HepG2 (cell line): Measurements from ENCODE around the gene CEP164. TPM values are rescaled to one million over a fixed set of nuclear protein-coding genes. Genes with fewer than 3 reads are reported as not detected.

ENCODE experiments used
- ATAC-seq: fragments of 200-7000 bp; cut with Tn5 transposase; 3 replicates; pipeline ENCODE4 v1.9.1; 2020; ENCODE audit warnings: mild to moderate bottlenecking, moderate library complexity
- BruUV-seq: library from RNA; stranded (reverse); fragments of 400-500 nt; replicated peaks from 2 replicates; lab custom pipeline; 2021; lab: Mats Ljungman, UMichigan
- CTCF ChIA-PET: fragments of 300-600 bp; formaldehyde crosslinking; extraction: SDS; loops from one replicate; lab custom pipeline; 2021; ENCODE audit warnings: low total read pairs, inconsistent platforms, low intra/inter-chr PET ratio; lab: Yijun Ruan, JAX
- POLR2A ChIA-PET: fragments of 350-600 bp; sonication (Branson Sonifier 250); formaldehyde crosslinking; loops from one replicate; lab custom pipeline; 2020; ENCODE audit warnings: antibody characterized with exemption, inconsistent platforms; lab: Yijun Ruan, JAX
- DNase-seq: peaks from one replicate; pipeline ENCODE4 v3.0.0-alpha.2; 2015; ENCODE audit warnings: low spot score
- FAIRE-seq: peaks from 3 replicates; lab custom pipeline; 2011; peaks lifted over from hg19 to GRCh38; lab: Jason Lieb, UNC
- H2AFZ ChIP-seq: one replicate; pipeline ENCODE4 v1.6.1; 2011; ENCODE audit warnings: low read length, inconsistent platforms
- H3K27ac ChIP-seq: fragments of 300-600 bp; 3 replicates; pipeline ENCODE4 v1.8.0; 2011; ENCODE audit warnings: mixed run types, mild to moderate bottlenecking, mixed read lengths, low read length, inconsistent platforms; ENCODE audit not compliant: insufficient read depth; ENCODE audit errors: extremely low read length
- H3K27me3 ChIP-seq, 2 experiments: fragments of 200-600 bp in 1 of 2; 2 replicates in 1 of 2; 3 replicates in 1 of 2; pipeline versions ENCODE4 v1.6.0 to v1.8.0; 2011; ENCODE audit warnings: low read length in 2 of 2, mild to moderate bottlenecking in 2 of 2, moderate library complexity in 2 of 2, inconsistent platforms in 1 of 2; ENCODE audit not compliant: insufficient read depth in 2 of 2, control insufficient read depth in 1 of 2
- H3K36me3 ChIP-seq, 2 experiments: fragments of 200-600 bp in 1 of 2; replicated peaks in 1 of 2; 2 replicates in 1 of 2; 3 replicates in 1 of 2; pipeline versions ENCODE4 v1.5.1 to v1.8.0; 2011; ENCODE audit warnings: low read length in 2 of 2, inconsistent platforms in 1 of 2; ENCODE audit not compliant: insufficient read depth in 2 of 2, control insufficient read depth in 1 of 2
- H3K4me1 ChIP-seq: 2 replicates; pipeline ENCODE4 v1.5.1; 2012; ENCODE audit warnings: low read length, inconsistent platforms; ENCODE audit not compliant: insufficient read depth
- H3K4me2 ChIP-seq: 2 replicates; pipeline ENCODE4 v1.6.0; 2011; ENCODE audit warnings: low read depth, low read length, inconsistent platforms
- H3K4me3 ChIP-seq, 3 experiments: fragments of 200-600 bp in 1 of 3; sonication (generic), shearing (Covaris generic) in 1 of 3; replicated peaks in 1 of 3; 2 replicates each; pipeline ENCODE4 v1.5.1; 2011 to 2016; ENCODE audit warnings: low read length in 3 of 3, inconsistent platforms in 2 of 3, low read depth in 2 of 3, mild to moderate bottlenecking in 2 of 3, control low read depth in 1 of 3, mixed read lengths in 1 of 3; ENCODE audit not compliant: insufficient read depth in 1 of 3
- H3K79me2 ChIP-seq: one replicate; pipeline ENCODE4 v1.6.1; 2011; ENCODE audit warnings: low read length, inconsistent platforms; ENCODE audit not compliant: insufficient read depth
- H3K9ac ChIP-seq: 2 replicates; pipeline ENCODE4 v1.6.0; 2011; ENCODE audit warnings: mild to moderate bottlenecking, low read depth, low read length, inconsistent platforms; ENCODE audit not compliant: insufficient read depth
- H3K9me3 ChIP-seq: 2 replicates; pipeline ENCODE4 v1.5.1; 2012; ENCODE audit warnings: mild to moderate bottlenecking, low read length
- H4K20me1 ChIP-seq: 2 replicates; pipeline ENCODE4 v1.6.0; 2011; ENCODE audit warnings: inconsistent platforms, mild to moderate bottlenecking, low read length, moderate library complexity; ENCODE audit not compliant: insufficient read depth
- CC2D1A ChIP-seq: sonication (generic); formaldehyde crosslinking; IDR thresholded peaks from 2 replicates; pipeline ENCODE4 v1.8.1; 2023; ENCODE audit warnings: mild to moderate bottlenecking, missing genetic modification reagents
- CEBPG ChIP-seq: IDR thresholded peaks from 2 replicates; pipeline ENCODE4 v1.6.1; 2016
- HDAC6 ChIP-seq: fragments of 200-600 bp; sonication (generic); IDR thresholded peaks from 2 replicates; pipeline ENCODE4 v1.7.0; 2017; ENCODE audit warnings: mild to moderate bottlenecking, antibody characterized with exemption, low read length, low read depth
- HNF1A ChIP-seq, 2 experiments: sonication (generic) in 1 of 2; formaldehyde crosslinking in 1 of 2; IDR thresholded peaks; 2 replicates each; pipeline versions ENCODE4 v1.4.0 to v1.6.1; 2016 to 2020; ENCODE audit warnings: borderline replicate concordance in 1 of 2, low read depth in 1 of 2, mild to moderate bottlenecking in 1 of 2, missing genetic modification reagents in 1 of 2
- HNF1B ChIP-seq: sonication (generic); formaldehyde crosslinking; IDR thresholded peaks from 2 replicates; pipeline ENCODE4 v1.5.1; 2020; ENCODE audit warnings: mild to moderate bottlenecking, moderate library complexity, missing genetic modification reagents
- MAFF ChIP-seq: IDR thresholded peaks from 2 replicates; pipeline ENCODE4 v1.6.1; 2011; ENCODE audit warnings: low read depth, low read length, improper control_type of control experiment
- MAFK ChIP-seq, 2 experiments: IDR thresholded peaks in 1 of 2; conservative IDR thresholded peaks in 1 of 2; 2 replicates each; pipeline ENCODE4 v1.6.1; 2011; ENCODE audit warnings: improper control_type of control experiment in 2 of 2, low read length in 2 of 2
- MTF1 ChIP-seq: sonication (generic); formaldehyde crosslinking; IDR thresholded peaks from 2 replicates; pipeline ENCODE4 v1.5.0; 2020; ENCODE audit warnings: missing genetic modification reagents
- SMC3 ChIP-seq: IDR thresholded peaks from 2 replicates; pipeline ENCODE4 v1.6.1; 2011; ENCODE audit warnings: low read length, improper control_type of control experiment
- XRCC5 ChIP-seq: fragments of 200-400 bp; formaldehyde crosslinking; optimal IDR thresholded peaks from 2 replicates; pipeline ENCODE3; 2017; ENCODE audit warnings: mild to moderate bottlenecking, low read length
- ZNF567 ChIP-seq: sonication (generic); formaldehyde crosslinking; IDR thresholded peaks from 2 replicates; pipeline ENCODE4 v1.8.1; 2023; ENCODE audit warnings: mild to moderate bottlenecking, missing genetic modification reagents, borderline replicate concordance
- WGBS: methylation state at CpG from one replicate; pipeline ENCODE4 v1.1.6; 2017; ENCODE audit warnings: low lambda C conversion rate; 5-methylcytosine and 5-hydroxymethylcytosine counted together
- in situ Hi-C: cut with HindIII; loops from 2 replicates; pipeline ENCODE4 v1.10.0; 2017; ENCODE audit warnings: low pct_unique_long_range_greater_than_20kb; ENCODE audit not compliant: extremely low pct_ligation_motif_present
- intact Hi-C: fragments of 100-400 bp; cut with micrococcal nuclease; formaldehyde crosslinking; loops from one replicate; pipeline ENCODE4 v1.10.0; 2022; ENCODE audit not compliant: unreplicated experiment
- polyA plus RNA-seq, 8 experiments: library from polyadenylated mRNA; depleted of rRNA in 3 of 8; stranded (reverse) in 7 of 8; unstranded in 1 of 8; fragments of >200 nt; fragmentation: Illumina TruSeq in 4 of 8; extraction: Trizol in 4 of 8; gene quantifications; 2 replicates each; pipeline versions ENCODE4 v1.2.1 to v1.2.3, GENCODE V29; 2011 to 2016; ENCODE audit warnings: low read depth in 4 of 8, missing spikeins in 1 of 8, mixed read lengths in 1 of 8; ENCODE audit not compliant: insufficient read depth in 1 of 8
- total RNA-seq, 5 experiments: library from RNA; depleted of rRNA; stranded (reverse); fragments of >200 nt; fragmentation: Illumina TruSeq; extraction: Trizol; gene quantifications; 2 replicates each; pipeline ENCODE4 v1.2.3, GENCODE V29; 2016; ENCODE audit warnings: low read depth in 1 of 5

CEP164 gene
- total and polyA plus RNA-seq, 2 of the 13 experiments (the other 11 are each of a cell fraction or from before 2014, with no cell fraction given) = 11.4 to 15.2 TPM

DNA sequence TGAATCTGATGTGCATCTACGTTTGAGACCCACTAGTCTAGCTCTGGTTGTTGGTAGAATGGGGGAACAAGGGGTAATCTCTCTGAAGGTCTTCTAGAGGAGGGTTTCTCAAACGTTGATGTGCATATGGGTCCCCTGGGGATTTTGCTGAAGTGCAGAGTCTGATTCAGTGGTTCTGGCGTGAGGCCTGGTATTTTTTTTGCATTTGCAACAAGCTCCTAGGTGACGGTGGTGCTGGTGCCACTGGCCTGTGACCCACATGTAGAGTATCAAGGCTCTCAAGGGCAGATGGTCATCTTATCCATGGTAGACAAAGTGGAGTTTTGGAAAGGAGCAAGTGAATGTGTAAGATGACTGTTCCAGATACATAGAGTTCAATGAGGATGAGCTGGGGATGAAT is 97.1 kb downstream of the CEP164 start:
- H3K27ac ChIP-seq = no peak overlapping the region
- ATAC-seq (no peak), FAIRE-seq (no peak), DNase-seq (no peak)
- no peak overlapping the region for H3K4me3 ChIP-seq
- ChIA-PET CTCF (interaction anchor here (1.3 kb wide), 1 partner anchor 197 kb away, joined by 4 read pairs; no protein-coding TSS in a partner anchor), POLR2A (no interaction called here)
- intact Hi-C loops (loop anchor here (10.0 kb wide), 1 partner anchor 520 kb away; no protein-coding TSS in a partner anchor), in situ Hi-C loops (loop anchor here (25.0 kb wide), 1 partner anchor 513 kb away; the partner anchor contains the start of gene TMPRSS13)
- H4K20me1 ChIP-seq = no peaks in the 10 kb centered on the region
- peaks cover 9% of the 10 kb centered on the region; the same call in 1 of the 2 replicates for H3K4me1 ChIP-seq
- H3K9me3 ChIP-seq = no peaks in the 10 kb centered on the region
- no TSS peak for BruUV-seq
- H3K79me2 ChIP-seq = no peaks in the 10 kb centered on the region
- TF ChIP-seq HNF1A (IDR thresholded peaks at IDR 0.05; ENCODE audit: low read depth) (no peak), HNF1A (CRISPR knock-in tag; IDR thresholded peaks at IDR 0.05; ENCODE audit: borderline replicate concordance) (no peak), HNF1B (CRISPR knock-in tag) (no peak), HDAC6 (no peak), XRCC5 (no peak), MAFF (no peak), SMC3 (no peak), CEBPG (CRISPR knock-in tag) (no peak), MTF1 (CRISPR knock-in tag) (no peak), ZNF567 (CRISPR knock-in tag) (no peak), MAFK (conservative IDR thresholded peaks at IDR 0.05 in 1 of 2, IDR thresholded peaks at IDR 0.05 in 1 of 2; ENCODE audit: low read length in 2 of 2) (no peak), CC2D1A (CRISPR knock-in tag) (no peak)
- 9% methylated on average over 3 of the region's 4 CpGs for WGBS
- no peak overlapping the region for H2AFZ ChIP-seq
- H3K9ac ChIP-seq = no peak overlapping the region
- H3K4me2 ChIP-seq = no peak overlapping the region
- H3K36me3 ChIP-seq = no peaks in the 10 kb centered on the region
- H3K27me3 ChIP-seq = peaks cover 2 to 22% of the 10 kb centered on the region in 2 experiments; a peak in 4 of 5 replicates
